Measurements from ENCODE around the gene PLEKHG2.

Gene PLEKHG2

DNA sequence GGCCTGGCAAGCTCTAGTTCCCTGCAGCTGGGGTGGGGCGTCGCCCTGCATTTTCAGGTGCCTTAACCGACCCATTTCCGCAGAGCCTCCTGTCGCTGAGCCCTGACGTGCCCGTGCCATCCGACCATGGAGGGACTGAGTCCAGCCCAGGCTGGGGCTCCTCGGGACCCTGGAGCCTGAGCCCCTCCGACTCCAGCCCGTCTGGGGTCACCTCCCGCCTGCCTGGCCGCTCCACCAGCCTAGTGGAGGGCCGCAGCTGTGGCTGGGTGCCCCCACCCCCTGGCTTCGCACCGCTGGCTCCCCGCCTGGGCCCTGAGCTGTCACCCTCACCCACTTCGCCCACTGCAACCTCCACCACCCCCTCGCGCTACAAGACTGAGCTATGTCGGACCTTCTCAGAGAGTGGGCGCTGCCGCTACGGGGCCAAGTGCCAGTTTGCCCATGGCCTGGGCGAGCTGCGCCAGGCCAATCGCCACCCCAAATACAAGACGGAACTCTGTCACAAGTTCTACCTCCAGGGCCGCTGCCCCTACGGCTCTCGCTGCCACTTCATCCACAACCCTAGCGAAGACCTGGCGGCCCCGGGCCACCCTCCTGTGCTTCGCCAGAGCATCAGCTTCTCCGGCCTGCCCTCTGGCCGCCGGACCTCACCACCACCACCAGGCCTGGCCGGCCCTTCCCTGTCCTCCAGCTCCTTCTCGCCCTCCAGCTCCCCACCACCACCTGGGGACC, 4.6 kb upstream of the PLEKHG2 start:
- no peak for DNase-seq

DNA sequence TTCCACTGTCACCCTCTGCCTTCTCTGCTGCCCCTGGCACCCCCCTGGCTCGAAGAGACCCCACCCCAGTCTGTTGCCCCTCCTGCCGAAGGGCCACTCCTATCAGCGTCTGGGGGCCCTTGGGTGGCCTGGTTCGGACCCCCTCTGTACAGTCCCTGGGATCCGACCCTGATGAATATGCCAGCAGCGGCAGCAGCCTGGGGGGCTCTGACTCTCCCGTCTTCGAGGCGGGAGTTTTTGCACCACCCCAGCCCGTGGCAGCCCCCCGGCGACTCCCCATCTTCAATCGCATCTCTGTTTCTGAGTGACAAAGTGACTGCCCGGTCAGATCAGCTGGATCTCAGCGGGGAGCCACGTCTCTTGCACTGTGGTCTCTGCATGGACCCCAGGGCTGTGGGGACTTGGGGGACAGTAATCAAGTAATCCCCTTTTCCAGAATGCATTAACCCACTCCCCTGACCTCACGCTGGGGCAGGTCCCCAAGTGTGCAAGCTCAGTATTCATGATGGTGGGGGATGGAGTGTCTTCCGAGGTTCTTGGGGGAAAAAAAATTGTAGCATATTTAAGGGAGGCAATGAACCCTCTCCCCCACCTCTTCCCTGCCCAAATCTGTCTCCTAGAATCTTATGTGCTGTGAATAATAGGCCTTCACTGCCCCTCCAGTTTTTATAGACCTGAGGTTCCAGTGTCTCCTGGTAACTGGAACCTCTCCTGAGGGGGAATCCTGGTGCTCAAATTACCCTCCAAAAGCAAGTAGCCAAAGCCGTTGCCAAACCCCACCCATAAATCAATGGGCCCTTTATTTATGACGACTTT, 3.9 kb upstream of the PLEKHG2 start:
- no peak for DNase-seq

DNA sequence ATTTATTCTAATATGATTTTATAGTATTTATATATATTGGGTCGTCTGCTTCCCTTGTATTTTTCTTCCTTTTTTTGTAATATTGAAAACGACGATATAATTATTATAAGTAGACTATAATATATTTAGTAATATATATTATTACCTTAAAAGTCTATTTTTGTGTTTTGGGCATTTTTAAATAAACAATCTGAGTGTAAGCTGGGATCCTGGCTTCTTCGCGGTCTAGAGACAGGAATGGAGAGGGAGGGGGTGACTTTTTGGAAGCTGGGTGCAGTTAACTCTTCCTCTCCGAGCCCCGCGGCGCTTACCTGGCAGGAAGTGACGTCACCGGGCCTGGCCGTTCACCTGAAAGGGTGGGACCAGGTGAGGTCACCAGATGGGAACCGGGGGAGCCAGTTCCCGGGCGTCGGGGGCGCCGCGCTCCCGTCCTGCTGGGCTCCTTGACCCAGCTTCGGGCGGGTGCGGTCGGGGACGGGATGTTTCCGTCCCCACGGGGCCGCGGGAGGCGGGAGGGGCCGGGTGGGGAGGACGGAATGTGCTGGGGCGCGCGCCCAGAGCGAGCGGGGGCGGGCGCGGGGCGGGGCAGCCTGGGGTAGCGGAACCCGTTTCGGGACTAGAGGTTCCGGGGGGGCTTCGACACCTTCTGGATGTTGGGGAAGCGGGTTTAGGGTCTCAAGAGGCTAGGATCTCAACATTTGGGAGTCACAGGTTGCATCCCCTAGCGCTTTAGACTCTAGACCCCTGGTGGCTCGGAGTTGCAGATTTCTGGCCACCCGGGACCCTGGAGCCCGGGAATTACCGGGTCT, 3.1 kb upstream of the PLEKHG2 start:
- DNase-seq, result peak; percentile 86

DNA sequence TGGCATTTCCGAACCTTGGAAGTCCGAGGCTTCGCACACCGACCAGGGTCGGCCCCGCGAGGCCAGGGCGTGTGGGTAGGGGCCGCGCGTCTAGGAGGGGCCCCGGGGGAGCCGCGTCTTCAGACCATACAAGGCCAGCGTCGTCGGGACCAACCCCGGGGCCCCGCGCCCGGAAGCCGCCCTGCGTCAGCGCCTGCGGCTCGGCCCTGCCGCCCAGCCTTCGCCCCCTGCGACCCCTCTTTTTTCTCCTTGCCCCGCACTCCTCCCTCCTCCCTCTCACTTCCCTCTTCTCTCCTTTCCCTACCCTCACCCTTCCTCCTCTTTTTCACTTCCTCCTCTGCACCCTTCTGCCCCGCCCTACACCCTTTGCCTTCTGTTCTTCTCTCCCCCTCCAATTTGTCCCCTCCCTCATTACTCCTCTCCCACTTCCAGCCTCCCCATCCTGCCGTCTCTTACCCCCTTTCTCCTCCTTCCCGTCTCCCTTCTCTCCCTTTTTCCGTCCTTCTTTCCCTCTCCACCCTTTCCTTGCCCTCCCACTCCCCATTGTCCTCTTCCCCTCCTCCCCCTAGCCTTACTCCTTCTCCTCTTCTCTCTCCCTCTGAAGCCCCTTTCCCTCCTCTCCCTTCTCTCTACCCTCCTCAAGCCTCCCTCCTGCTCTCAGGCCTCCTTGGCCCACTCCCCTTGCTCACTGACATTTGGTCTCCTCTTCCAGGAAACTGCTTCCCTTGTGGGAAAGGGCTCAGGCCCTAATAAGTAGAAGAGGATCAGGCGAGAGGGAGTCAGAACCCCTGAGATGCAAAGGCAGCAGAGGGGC, 2.2 kb upstream of the PLEKHG2 start:
- DNase-seq, result peak; percentile 69

DNA sequence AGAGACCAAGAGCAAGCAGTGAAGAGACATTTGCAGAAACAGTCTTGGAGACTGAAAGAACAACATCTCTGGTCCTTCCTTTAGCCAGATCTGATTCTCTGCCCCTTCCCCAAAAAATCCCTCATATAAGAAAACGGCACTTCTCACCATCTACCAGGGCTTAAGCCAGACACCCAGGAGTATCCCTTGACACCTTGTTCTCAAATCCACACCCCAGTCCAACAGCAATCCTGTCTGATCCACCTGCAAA, 1.7 kb upstream of the PLEKHG2 start:
- no peak for DNase-seq

DNA sequence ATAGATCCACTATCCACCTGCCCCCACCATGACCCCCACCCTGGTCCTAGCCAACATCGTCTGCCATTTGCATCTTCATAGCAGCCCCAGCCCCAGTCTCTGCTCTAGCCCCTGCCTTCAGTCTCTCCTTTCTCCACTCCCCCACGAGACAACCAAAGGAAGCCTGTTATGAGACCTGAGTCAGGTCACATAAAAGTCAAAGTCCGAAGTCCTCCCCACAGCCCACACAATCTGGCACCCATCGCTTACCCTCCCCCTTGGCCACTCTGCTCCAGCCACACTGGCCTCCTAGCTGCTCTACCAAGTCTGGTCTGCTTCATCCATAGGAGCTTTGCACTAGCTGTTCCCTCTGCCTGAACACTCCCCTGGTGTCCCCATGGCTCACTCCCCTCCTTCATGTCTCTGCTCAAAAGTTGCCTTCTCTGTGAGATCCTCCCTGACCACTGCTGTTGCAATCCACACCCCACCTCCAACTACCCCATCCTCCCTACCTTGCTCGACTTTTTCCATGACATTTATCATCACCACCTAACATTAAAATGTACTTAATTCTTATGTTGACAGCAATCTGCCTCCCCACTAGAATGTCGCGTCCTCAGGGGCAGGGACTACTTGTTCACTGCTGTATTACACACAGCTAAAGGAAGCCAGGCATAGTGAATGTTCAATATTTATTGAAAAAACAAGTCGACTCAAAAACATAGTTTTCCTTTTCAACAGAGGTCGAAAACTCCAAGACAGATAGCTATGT, 1.2 kb upstream of the PLEKHG2 start:
- DNase-seq, result no peak

DNA sequence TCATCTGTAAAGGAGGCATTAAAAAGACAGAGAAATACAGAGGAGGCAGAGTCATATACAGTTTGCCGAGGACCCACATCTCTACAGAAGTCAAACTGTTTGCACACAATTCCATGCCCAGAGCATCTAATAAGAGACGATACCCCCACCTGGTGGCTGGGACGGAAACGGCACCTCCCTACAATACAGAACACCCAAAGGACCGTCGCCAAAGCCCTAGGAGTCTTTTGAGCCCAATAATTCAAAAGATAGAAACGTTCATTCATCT, 703 bp upstream of the PLEKHG2 start:
- peak; percentile 93 for DNase-seq

DNA sequence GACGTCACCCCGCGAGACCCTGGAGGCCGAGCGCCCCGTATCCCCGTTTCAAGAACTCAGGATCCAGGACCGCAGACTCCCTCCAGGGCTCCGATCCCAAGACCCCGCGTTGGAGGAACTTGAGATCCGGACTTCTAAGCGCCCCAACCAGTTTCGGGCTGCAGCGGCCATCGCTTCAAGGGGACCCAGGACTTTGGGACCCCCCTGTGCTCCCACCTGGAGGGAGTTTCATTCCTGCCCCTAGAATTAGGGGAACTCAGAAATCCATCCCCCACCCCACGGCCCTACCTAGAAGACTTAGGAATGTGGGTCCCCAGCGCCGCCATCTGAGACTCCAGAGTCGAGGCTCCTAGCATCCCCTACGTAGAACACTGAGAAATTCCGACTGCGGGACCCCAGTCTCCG, 400 bp downstream of the PLEKHG2 start:
- no peak for DNase-seq

DNA sequence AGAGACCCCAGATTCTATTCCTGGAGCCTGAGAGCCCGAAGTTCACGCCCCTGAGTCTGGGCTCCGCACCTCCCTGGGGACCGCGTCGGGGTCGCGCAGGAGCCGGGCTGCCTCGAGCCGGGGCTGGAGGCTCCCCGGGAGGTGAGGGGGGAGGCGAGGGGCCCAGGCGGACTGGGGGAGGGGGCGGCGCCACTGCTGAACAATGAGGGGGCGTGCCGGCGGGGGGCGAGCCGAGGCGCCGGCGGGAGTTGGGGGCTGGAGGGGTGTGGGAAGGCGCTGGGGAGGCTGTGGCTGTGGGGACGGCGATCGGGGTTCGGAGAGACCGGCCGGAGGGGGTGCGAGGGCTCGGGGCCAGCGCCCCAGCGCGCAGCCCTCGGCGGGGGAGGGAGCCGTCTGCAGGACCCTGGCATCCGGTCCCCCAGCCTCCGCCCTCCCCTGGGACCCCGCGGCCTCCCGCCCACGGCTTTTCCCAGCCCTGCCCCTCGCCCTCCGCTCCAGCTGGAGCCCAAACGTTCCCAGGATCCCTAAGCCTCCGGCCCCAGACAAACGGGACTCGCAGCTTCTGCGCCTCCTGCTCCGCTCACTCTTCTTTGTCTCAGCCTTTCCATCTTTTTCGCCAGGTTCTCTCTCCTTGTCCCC, 922 bp downstream of the PLEKHG2 start:
- no peak for DNase-seq

DNA sequence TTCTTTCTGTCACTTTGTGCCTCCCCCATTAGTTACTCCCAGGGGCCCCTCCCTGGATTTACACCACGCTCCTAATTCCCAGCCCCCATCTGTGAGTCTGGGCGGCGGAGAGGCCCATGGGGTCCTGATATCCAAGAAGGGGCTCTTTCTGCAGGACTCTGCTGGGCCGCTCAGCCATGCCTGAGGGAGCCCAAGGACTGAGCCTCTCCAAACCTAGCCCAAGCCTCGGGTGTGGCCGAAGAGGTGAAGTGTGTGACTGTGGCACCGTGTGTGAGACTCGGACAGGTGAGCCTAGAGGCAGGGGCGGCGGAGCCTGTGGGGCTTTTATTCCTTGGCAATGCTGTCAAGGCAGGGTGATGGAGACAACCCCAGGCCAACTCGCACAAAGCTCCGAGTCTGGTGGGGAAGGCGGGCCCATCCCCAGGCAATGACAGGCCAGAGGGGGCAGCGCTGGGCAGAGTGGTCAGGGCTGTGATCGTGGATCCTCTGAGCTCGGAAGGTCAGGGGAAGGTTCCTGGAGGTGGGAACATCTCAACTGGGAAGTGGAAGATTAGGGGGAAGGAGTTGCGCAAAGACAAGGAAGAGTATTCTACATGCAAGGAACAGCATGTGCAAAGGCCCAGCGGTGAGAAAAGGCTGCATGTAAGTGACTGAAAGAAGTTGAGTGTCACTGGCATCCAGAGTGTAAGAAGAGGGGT, 1.6 kb downstream of the PLEKHG2 start:
- no peak for DNase-seq

DNA sequence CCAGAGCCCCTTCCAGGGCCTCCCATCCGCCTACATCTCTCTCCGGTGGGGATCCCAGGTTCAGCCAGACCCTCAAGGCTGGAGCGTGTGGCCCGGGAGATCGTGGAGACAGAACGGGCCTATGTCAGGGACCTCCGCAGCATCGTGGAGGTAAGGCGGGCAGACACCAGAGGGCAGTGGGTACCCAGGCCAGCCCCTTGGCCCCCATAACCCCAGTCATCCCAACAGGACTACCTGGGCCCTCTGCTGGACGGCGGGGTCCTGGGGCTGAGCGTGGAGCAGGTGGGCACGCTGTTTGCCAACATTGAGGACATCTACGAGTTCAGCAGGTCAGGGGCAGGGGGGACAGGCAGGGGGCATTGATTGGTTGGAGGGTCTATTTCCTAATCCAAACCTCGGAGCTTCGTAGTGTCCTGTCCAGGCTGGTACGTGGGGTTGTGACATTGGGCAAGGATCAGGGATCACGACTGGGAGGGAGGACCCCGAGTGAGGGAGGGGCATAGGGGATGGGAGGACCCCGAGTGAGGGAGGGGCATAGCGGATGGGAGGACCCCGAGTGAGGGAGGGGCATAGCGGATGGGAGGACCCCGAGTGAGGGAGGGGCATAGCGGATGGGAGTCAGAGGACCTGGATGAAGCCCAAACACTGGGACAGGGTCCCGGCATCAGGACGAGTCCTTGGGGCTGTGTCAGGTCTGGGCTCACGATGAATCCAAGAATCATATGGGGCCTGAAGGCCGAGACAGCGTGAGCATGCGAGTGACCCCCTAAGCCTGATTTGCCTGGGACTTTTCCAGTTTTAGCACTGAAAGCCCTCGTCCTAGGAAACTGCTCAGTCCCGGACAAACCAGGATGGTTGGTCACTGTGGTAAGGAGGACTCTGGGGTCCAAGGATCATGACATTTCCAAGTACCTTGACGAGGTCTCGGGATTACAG, 2.9 kb downstream of the PLEKHG2 start:
- DNase-seq, result no peak

DNA sequence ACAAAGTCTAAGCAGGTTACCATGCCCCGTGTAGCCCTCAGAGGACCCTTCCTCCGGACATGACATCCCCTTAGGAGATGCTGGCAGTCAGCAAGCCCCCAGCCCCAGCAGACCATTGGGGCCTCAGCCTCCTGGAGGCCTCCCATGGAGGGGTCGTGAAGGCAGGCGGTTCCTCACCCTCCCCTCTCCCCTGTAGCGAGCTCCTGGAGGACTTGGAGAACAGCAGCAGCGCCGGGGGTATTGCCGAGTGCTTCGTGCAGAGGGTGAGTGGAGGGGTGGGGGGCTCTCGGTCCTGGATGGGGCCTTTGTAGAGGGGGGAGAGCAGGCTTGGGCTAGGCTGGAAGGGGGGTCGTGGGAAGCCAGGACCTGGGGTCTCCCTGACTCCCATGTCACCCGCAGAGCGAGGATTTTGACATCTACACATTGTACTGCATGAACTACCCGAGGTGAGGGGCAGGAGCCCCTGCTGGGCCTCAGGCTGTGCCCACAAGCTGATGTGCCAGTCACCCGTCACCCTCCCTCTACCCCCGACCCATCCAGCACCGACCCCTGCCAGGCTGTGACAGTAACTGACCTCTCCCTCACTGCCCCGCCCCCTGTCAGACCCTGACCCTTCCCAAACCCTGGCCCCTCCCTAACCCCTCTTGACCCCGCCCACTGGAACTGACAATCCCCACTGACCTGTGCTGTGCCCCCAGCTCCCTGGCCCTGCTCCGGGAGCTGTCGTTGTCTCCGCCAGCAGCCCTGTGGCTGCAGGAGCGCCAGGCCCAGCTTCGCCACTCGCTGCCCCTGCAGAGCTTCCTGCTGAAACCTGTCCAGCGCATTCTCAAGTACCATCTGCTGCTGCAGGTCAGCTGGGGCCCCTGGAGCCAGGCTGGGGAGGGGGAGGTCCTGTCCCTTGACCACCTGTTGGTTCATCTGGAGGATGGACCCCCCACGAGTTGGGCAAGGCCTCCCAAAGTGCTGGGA, 4.0 kb downstream of the PLEKHG2 start:
- DNase-seq, result no peak

DNA sequence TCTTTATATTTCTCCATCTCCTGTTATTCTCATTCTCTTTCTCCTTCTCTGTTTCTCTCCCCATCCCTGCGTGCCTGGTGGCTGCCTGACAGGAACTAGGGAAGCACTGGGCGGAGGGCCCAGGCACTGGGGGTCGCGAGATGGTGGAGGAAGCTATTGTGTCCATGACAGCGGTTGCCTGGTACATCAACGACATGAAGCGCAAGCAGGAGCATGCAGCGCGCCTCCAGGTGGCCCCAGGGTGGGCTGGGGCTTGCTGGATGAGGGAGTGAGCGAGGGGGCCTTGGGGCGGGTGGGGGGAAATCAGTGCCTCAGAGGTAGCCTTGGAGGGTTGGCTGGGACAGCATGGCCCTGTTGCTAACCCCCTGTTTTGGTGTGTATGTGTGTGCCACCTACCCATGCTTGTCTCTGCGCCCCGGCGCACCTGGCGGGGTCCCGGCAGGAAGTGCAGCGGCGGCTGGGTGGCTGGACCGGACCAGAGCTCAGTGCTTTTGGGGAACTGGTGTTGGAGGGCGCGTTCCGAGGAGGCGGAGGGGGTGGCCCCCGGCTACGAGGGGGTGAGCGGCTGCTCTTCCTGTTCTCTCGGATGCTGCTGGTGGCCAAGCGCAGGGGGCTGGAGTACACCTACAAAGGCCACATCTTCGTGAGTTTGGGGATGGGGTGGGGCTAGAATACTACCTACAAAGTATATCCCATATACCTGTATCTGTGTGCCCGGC, 5.2 kb downstream of the PLEKHG2 start:
- DNase-seq, result no peak

DNA sequence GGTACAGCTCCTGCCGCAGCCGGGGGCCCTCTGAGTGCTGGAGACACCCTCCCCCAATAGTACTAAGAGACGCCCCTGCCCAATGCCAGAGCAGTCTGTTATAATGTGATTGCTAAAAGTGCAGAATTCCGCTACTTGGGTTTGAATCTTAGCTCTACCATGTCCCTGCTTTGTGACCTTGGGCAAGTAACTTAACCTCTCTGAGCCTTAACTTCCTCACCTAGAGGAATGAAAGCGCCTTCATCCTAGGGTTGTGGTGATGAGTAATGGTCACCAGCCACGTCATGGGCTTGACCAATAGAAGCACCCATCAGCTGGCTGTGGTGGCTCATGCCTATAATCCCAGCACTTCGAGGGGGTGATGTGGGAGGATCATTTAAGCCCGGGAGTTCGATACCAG, 6.5 kb downstream of the PLEKHG2 start:
- no peak for DNase-seq

DNA sequence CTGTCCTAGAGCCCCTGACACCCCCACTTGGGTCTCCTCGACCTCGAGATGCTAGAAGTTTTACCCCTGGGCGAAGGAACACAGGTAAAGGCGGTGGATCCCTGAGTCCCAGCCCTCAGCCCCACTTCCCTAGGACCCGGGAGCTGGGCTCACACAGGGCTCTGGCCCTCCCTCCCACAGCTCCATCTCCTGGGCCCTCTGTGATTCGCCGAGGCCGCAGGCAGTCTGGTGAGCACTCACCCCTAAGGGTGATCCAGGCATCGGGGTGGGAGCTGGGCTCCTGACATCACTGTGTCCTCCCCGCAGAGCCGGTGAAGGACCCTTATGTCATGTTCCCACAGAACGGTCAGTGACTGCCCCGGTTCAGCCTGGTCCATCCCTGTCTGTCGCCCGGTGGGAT, 8.3 kb downstream of the PLEKHG2 start:
- no peak for DNase-seq

DNA sequence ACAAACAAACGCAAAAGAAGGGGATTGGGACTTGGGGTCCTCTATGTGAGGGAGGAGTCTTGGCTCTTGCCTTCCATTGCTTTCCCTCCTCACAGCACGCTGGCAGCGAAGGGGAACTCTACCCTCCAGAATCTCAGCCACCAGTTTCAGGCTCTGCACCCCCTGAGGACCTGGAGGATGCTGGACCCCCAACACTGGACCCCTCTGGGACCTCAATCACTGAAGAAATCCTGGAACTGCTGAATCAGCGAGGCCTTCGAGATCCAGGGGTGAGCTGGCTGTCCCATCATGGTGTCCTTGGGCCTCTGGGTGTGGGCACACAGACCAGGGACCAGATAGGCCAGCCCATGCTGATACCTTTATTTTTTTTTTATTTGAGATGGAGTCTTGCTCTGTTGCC, 9.6 kb downstream of the PLEKHG2 start:
- DNase-seq, result no peak

DNA sequence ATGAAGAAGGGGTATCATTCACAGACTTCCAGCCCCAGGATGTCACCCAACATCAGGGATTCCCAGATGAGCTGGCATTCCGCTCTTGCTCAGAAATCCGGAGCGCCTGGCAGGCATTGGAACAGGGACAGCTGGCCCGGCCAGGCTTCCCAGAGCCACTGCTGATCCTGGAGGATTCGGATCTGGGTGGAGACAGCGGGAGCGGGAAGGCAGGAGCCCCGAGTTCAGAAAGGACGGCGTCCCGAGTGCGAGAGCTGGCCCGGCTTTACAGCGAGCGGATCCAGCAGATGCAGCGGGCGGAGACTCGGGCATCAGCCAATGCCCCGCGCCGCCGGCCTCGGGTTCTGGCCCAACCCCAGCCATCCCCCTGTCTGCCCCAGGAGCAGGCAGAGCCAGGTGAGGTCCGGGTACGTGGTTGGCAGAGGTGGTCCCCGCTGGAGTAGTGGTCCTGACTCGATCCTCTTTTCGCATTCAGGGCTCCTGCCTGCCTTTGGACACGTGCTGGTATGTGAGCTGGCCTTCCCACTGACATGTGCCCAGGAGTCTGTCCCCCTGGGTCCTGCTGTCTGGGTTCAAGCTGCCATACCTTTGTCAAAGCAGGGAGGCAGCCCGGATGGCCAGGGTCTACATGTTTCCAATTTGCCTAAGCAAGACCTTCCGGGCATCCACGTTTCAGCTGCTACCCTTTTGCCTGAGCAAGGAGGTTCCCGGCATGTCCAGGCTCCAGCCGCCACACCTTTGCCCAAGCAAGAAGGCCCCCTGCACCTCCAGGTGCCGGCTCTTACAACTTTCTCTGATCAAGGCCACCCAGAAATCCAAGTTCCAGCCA, 11.0 kb downstream of the PLEKHG2 start:
- DNase-seq, result no peak

Data from activated CD4-positive, alpha-beta T cell treated with anti-CD3 and anti-CD28 coated beads, Interleukin-2, Interleukin-6, amounts not matched to agents 100 ng/mL and 50 ng/mL, durations not matched to agents 16 hours and 8 hours (primary cell).